Right lobe of liver (tissue), 6 donors: ENCODE data around the gene PTPRN2. TPM values are rescaled to one million over a fixed set of nuclear protein-coding genes. Genes with fewer than 3 reads are reported as not detected.

ENCODE experiments used
- ATAC-seq, 4 donors: fragments of 200-7000 bp; cut with Tn5 transposase; one replicate each; pipeline ENCODE4 v1.9.1; 2020; ENCODE audit warnings: mild to moderate bottlenecking in 4 of 4, moderate library complexity in 4 of 4
- DNase-seq, 3 donors: peaks; one replicate each; pipeline ENCODE4 v3.0.0-alpha.2; 2020
- H3K27ac ChIP-seq, 3 donors: fragments of 200-600 bp; one replicate each; pipeline ENCODE4 v1.8.0; 2022
- H3K27me3 ChIP-seq, 2 donors: fragments of 200-600 bp; one replicate each; pipeline ENCODE4 v1.8.0; 2022
- H3K36me3 ChIP-seq, 4 donors: fragments of 200-600 bp; sonication (generic) in 1 of 4; one replicate each; pipeline versions ENCODE4 v1.5.1 to v1.8.0; 2017 to 2022; ENCODE audit warnings: control low read depth in 1 of 4
- H3K4me1 ChIP-seq, 4 donors: fragments of 200-600 bp; sonication (generic) in 1 of 4; one replicate each; pipeline versions ENCODE4 v1.5.1 to v1.8.0; 2017 to 2022; ENCODE audit warnings: control low read depth in 1 of 4
- H3K4me3 ChIP-seq, 3 donors: fragments of 200-600 bp; one replicate each; pipeline ENCODE4 v1.8.0; 2022
- H3K9me3 ChIP-seq, 4 donors: fragments of 200-600 bp; sonication (generic) in 1 of 4; one replicate each; pipeline versions ENCODE4 v1.5.1 to v1.8.0; 2017 to 2022; ENCODE audit warnings: control low read depth in 1 of 4
- POLR2A ChIP-seq: fragments of 450-650 bp; IDR thresholded peaks from one replicate; pipeline ENCODE4 v1.6.1; 2017; ENCODE audit warnings: antibody characterized with exemption, mild to moderate bottlenecking
- WGBS: methylation state at CpG from one replicate; pipeline ENCODE4 v1.1.6; 2018; ENCODE audit warnings: low coverage, low lambda C conversion rate; ENCODE audit not compliant: insufficient coverage; ENCODE audit errors: missing lambda C conversion rate; 5-methylcytosine and 5-hydroxymethylcytosine counted together
- intact Hi-C, 2 donors: fragments of 100-400 bp; cut with DNase I; formaldehyde crosslinking; loops; one replicate each; pipeline versions ENCODE4 v1.11.2 to v1.14.1; 2022
- total RNA-seq, 6 experiments: library from RNA; depleted of rRNA in 2 of 6; stranded (reverse); fragments of >200 nt in 2 of 6; fragmentation: NEBNext Ultra II Directional in 3 of 6; extraction: Animal tissue kit (Norgen Biotek cat#: 25700) in 3 of 6; gene quantifications; one replicate each; pipeline versions ENCODE4 v1.1.0 to v1.2.4, GENCODE V29; 2016 to 2023
- TF ChIP-seq, protein P1 (sequence below), 4 donors: fragments of 200-600 bp in 3 of 4; fragments of 450-650 bp in 1 of 4; IDR thresholded peaks; one replicate each; pipeline versions ENCODE4 v1.5.1 to v1.8.0; 2016 to 2022; ENCODE audit warnings: antibody characterized with exemption in 4 of 4, mild to moderate bottlenecking in 2 of 4
- donor health status: DM: no; HTN: yes; CAD: no.
- donor health status: DM: no; HTN: no; CAD: no.
- donor health status: DM: no; HTN: no; CAD: no.
- donor health status: DM: no; HTN: yes; CAD: no.
- donor health status: DM: no; HTN: yes; CAD: no.

PTPRN2 gene
- total RNA-seq, 6 experiments from 2014 or later: 0.15 to 0.87 (median 0.67) TPM

DNA sequence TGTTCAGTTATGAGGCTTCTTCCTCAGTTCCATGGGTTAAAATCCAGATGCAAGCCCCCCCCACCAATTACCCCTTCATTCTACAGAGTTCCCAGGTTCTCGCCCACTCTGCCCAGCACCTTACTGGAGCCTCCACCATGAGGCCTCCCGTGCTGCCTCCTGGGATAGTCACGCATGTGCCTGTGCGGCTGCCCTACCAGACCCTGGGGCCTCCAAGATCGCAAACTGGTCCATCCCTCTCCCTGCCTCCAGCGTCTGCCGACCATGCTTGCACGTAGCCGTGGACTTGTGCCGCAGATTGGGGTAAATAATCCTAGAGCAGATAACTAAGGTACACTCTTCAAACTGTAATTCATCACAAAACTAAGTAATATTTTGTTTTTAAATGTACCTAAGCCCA, 611.2 kb downstream of the PTPRN2 start:
- H3K27ac ChIP-seq: no peak overlapping the region
- no peaks in the 10 kb centered on the region for H3K4me1 ChIP-seq
- H3K27me3 ChIP-seq: no peaks in the 10 kb centered on the region
- ATAC-seq (no peak), DNase-seq (peak in 1 of 3 donors; percentile 31)
- intact Hi-C loops: no loop called here
- no peaks in the 10 kb centered on the region for H3K36me3 ChIP-seq
- no peaks in the 10 kb centered on the region for H3K9me3 ChIP-seq
- TF ChIP-seq, protein P1, sequence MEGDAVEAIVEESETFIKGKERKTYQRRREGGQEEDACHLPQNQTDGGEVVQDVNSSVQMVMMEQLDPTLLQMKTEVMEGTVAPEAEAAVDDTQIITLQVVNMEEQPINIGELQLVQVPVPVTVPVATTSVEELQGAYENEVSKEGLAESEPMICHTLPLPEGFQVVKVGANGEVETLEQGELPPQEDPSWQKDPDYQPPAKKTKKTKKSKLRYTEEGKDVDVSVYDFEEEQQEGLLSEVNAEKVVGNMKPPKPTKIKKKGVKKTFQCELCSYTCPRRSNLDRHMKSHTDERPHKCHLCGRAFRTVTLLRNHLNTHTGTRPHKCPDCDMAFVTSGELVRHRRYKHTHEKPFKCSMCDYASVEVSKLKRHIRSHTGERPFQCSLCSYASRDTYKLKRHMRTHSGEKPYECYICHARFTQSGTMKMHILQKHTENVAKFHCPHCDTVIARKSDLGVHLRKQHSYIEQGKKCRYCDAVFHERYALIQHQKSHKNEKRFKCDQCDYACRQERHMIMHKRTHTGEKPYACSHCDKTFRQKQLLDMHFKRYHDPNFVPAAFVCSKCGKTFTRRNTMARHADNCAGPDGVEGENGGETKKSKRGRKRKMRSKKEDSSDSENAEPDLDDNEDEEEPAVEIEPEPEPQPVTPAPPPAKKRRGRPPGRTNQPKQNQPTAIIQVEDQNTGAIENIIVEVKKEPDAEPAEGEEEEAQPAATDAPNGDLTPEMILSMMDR (IDR thresholded peaks at IDR 0.05): no peak
- TF ChIP-seq POLR2A: no peak
- H3K4me3 ChIP-seq: no peak overlapping the region
- WGBS: 66% methylated on average over 3 of the region's 10 CpGs

DNA sequence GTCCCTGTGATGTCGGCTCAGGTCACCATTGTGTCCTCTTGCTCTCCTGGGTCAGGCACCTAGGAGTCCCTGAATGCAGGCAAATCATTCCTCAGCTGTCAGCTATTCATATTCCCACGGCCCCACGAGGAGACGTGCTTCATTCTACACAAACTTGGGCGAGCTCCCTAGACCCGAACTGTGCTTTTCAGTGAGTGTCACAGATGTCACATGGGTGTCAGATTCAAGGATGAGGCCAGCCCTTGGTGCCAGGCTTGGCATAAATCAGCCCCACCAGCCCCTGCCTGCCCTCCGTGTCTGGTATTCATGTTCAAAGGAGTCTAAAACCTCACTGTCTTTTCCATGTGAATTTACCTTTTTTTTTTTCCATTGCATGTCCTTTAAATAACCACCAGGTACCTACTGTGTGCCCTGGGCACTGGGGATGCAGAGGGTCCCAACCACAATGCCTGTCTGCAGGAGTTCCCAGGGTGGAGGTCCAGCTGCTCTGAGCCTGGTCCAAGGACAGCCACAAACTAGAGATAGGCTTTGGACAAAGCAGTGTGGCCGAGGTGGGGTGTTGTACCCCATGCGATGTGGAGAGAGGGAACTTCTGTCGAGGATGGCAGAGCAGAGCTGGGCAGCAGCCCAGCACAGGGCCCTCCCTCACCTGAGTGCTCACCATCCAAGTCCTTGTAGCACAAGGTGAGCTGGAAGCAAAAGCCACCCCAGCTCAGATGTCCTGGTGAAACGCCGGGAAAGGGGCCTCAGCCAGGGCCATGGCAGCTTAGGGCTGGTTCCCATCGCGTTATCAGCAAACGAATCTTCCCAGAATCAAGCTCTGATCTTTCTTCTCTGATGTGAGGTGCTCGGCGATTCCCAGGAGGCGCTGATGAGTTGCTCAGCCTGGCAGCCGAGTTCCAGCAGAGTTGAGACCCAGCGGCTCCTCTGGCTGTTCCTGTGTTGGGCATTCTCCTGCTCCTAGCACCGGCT, 611.9 kb downstream of the PTPRN2 start:
- Histone ChIP-seq H3K27ac (no peak overlapping the region), H3K27me3 (no peaks in the 10 kb centered on the region), H3K4me1 (no peaks in the 10 kb centered on the region), H3K36me3 (no peaks in the 10 kb centered on the region), H3K9me3 (no peaks in the 10 kb centered on the region), H3K4me3 (no peak overlapping the region)
- DNase-seq (peak in 1 of 3 donors; percentile 35), ATAC-seq (no peak)
- TF ChIP-seq, protein P1 (IDR thresholded peaks at IDR 0.05): no peak
- no peak for TF ChIP-seq POLR2A
- intact Hi-C loops: no loop called here
- 63% methylated on average over 8 of the region's 21 CpGs for WGBS

GRCh38 chr7:157974678-157975230, 612.9 kb downstream of the PTPRN2 start:
- no peak for ATAC-seq
- intact Hi-C loops: no loop called here
- Histone ChIP-seq H3K4me1 (no peaks in the 10 kb centered on the region), H3K27ac (no peak overlapping the region), H3K9me3 (no peaks in the 10 kb centered on the region), H3K4me3 (no peak overlapping the region), H3K36me3 (no peaks in the 10 kb centered on the region), H3K27me3 (no peaks in the 10 kb centered on the region)
- WGBS: 50% methylated on average over 1 of the region's 11 CpGs
- peak in 1 of 3 donors; percentile 40 for DNase-seq
- TF ChIP-seq, protein P1 (IDR thresholded peaks at IDR 0.05): no peak
- no peak for TF ChIP-seq POLR2A

GRCh38 chr7:157973971-157974677, 613.5 kb downstream of the PTPRN2 start:
- no peak overlapping the region for H3K27ac ChIP-seq
- intact Hi-C loops: no loop called here
- ATAC-seq (no peak), DNase-seq (peak in 1 of 3 donors; percentile 24)
- H3K27me3 ChIP-seq: no peaks in the 10 kb centered on the region
- WGBS: 70% methylated on average over 7 of the region's 23 CpGs
- H3K36me3 ChIP-seq: no peaks in the 10 kb centered on the region
- TF ChIP-seq, protein P1 (IDR thresholded peaks at IDR 0.05): no peak
- no peak for TF ChIP-seq POLR2A
- no peak overlapping the region for H3K4me3 ChIP-seq
- H3K9me3 ChIP-seq: no peaks in the 10 kb centered on the region
- H3K4me1 ChIP-seq: no peaks in the 10 kb centered on the region
